NCI-H2196 (cell line): ENCODE measurements around the gene ATRNL1.

Experiments
- DNase-seq: peaks from one replicate; lab custom pipeline; 2025; ENCODE audit not compliant: unreplicated experiment; lab: John Stamatoyannopoulos, UW

ATRNL1 gene

GRCh38 chr10:115882021-115882420 lies 788.9 kb downstream of the ATRNL1 start:
- no peak for DNase-seq

GRCh38 chr10:115883372-115883771 lies 790.2 kb downstream of the ATRNL1 start:
- DNase-seq: no peak

DNA sequence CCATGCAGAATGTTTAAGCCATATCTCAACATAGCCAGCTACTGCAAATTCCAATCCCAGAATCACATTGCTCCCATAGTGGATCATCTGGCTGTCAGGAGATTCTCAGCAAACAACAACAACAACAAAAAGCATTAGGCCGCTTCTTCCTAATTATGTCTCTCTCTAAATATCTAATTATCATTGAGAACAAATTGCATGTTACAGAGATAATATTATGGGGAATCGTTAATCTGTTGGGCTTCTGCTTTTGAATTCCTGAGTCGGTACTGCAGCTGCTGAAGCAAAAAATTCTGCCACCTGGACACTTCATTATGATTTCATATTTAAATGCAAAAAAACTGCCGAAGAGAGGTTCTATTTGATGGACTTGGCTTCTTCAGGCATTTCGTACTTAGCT lies 791.2 kb downstream of the ATRNL1 start:
- no peak for DNase-seq

GRCh38 chr10:115895166-115895565 lies 802.0 kb downstream of the ATRNL1 start:
- no peak for DNase-seq

- no peak for DNase-seq
Observed at GRCh38 chr10:115898242-115898641, 805.1 kb downstream of the ATRNL1 start.

- no peak for DNase-seq
Observed at GRCh38 chr10:115902596-115902995, 809.4 kb downstream of the ATRNL1 start.

- DNase-seq: no peak
Observed at GRCh38 chr10:115903207-115903606, 810.0 kb downstream of the ATRNL1 start.

- DNase-seq: no peak
Observed at GRCh38 chr10:115903845-115904244, 810.7 kb downstream of the ATRNL1 start.

- no peak for DNase-seq
Observed at GRCh38 chr10:115909037-115909436, 815.9 kb downstream of the ATRNL1 start.

- no peak for DNase-seq
Observed at GRCh38 chr10:115909962-115910731, 817.0 kb downstream of the ATRNL1 start.

DNA sequence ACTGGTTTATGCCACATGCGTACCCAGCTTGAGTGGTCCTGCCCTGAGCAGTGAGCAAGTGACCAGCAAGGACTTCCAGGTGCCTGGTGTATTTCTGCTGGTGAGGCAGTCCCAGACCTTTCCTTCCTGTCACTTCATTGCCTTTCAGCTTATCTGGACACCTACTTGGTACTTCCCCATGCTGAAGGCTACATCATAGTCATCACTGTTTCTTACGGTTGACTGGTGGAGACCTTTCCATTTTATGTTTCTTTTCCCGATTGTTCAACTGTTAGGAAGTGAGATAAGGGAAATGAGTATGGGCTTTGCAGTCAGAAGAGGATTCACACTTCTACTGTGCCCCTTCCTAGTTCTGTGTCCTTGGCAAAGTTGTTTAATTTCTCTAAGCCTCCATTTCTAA lies 821.3 kb downstream of the ATRNL1 start:
- no peak for DNase-seq

GRCh38 chr10:115915429-115915828 lies 822.3 kb downstream of the ATRNL1 start:
- DNase-seq: no peak

DNA sequence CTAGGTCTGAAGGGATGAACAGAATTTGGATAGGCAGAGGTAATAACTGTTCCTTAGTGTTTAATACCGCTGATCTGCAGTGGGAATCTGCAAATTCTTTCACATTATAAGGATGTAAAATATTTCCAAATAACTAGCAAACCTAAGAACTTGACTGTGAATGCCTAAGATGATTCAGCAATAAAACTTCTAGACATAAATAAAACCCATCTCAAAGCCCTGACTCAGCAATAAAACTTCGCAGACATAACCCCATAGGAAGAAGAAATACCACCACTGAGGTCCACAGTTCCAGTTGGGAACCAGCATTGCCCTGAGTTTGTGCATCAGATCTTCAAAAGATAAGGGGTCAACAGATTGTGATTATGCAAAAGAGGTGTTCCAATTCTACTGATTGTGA lies 825.6 kb downstream of the ATRNL1 start:
- no peak for DNase-seq

DNA sequence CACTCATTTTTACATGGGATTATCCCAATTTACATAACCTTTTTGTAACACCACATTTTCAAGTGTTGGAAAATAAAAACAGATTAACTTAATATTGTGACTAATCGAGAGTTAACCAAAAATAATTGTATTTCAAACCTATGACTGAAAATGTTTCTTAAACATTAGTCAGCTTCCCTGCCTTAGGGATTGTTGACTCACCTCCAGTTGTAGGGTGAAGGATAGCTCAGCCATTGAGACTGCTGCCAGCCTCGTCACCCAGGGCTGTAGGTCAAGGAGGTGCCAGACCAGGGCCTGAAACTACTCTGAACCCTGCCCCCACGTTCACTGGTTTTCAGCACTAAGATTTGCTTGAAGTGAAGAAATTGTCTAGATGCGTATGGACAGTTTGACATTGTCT lies 828.6 kb downstream of the ATRNL1 start:
- DNase-seq: no peak

DNA sequence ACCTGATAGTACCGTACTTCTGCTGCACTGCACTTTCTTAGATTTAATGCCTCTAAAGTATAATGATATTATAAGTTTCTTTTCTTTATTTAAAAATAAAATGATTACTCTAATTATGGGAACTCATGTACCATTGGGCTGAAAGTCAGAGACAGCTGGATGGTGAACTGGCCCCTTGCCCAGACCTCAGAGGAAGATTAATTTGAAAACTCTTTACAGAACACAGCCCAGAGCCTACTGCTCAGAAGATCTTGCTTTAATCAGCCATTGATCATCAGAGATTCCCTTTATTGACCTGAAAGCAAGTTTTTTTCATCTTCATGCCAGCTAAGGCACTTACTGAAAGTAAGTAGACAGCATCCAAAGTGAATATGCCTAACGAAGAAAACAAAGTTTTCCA lies 838.1 kb downstream of the ATRNL1 start:
- no peak for DNase-seq

DNA sequence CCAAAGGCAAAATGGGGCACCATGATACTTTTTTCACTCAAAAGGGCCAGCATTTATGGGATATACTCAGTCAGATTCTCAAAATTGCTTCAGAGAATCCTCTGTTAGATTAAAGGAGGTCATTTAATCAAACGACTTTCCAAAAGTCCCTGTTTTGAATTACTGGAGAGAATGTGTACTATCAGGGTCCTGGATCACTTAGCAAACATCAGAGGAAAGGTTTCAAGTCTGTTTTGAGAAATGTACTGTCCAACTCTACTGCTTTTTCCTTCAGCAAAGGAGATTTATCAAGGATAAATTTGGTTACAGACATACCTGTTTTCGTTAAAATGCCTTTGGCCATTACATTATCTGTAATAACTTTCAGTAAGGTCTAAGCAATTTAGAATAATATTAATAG lies 838.9 kb downstream of the ATRNL1 start:
- DNase-seq: no peak

DNA sequence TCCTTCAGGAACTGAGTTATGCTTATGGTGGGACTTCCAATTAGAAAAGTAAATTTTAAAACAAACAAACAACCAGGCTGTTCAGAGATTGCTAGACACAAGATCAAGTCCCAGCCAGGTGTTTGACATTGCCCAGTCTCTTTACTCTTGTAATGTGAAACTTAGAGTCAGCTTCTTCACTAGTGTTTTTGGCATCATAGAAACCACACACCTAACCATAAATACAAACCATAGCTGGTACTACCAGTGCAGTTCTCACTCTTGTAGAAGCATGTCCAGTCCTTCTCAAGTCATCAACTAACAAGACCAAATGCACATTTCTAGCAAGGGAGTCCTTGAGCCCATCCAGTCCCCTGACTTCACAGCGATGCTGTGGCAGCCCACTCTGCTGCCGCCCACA lies 839.9 kb downstream of the ATRNL1 start:
- DNase-seq: no peak

DNA sequence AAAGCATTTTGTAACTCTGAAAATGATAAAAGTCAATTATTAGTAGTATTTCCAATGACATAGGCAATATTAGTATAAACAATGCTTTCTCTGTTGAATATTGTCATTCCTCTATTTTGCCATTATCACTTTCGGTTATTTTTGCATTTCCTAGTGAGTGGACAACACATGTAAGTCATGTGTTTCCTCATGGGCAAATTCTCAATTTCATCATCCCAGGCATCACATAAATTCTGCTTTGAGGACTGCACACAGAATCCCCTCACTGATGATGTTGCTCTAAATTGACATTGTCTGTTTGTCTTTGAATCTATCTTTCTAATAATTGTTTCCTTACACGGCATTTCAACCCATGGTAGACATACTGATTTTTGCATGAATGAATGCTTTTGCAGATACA lies 842.6 kb downstream of the ATRNL1 start:
- DNase-seq: no peak

DNA sequence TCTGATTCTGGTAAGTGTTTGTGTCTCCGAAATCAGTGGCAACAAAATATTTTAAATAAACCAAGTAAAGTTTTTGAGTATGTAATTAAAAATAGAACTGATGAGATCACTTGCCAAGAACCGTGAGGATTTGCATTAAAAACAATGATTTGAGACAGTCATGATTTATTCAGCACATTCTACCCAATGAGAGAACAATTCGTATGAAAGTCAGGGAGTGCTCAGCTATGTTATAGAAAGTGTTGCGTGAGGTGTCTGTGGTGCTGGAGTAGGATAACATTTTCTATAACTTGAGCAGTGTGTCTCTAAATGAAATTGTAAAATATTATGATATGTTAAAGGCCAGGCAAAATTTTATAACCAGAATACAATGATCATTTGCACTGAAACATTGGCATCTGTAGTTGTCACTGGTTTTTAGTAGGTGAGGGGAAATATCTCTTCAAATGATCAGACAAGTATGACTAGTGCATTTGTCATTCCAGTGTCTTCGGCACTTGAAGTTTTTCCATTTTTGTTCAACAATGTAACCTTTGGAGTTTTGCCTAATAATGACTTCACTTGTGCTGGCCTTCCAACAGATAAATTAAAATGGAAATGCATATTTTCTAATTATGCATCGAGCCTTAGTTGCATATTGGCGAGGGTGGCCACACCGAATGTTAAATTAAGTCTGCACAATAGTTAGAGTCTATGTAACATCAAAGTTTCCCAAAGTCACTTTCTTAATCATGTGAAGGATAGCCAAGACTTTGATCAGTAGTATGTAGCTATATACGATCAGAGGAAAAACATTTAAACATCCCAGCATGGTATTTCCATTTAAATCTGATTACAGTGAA lies 844.0 kb downstream of the ATRNL1 start:
- no peak for DNase-seq

GRCh38 chr10:115937768-115938056 lies 844.5 kb downstream of the ATRNL1 start:
- no peak for DNase-seq

- DNase-seq: no peak
Observed at GRCh38 chr10:115939101-115939854, 846.1 kb downstream of the ATRNL1 start.

- no peak for DNase-seq
Observed at GRCh38 chr10:115941361-115941771, 848.2 kb downstream of the ATRNL1 start.
